Stomach smooth muscle (tissue), 2 donors: ENCODE results near the gene MOCS1.

Experiments
- H3K27ac ChIP-seq: one replicate; pipeline ENCODE4 v1.7.0; 2013; ENCODE audit warnings: mild to moderate bottlenecking, low read length, inconsistent platforms
- H3K27me3 ChIP-seq, 2 donors: one replicate each; pipeline ENCODE4 v1.7.0; 2013; ENCODE audit warnings: low read length in 2 of 2; ENCODE audit not compliant: insufficient read depth in 2 of 2, control insufficient read depth in 1 of 2
- H3K36me3 ChIP-seq, 2 donors: one replicate each; pipeline ENCODE4 v1.7.0; 2013; ENCODE audit warnings: low read length in 2 of 2; ENCODE audit not compliant: control insufficient read depth in 2 of 2, insufficient read depth in 2 of 2
- H3K4me1 ChIP-seq: one replicate; pipeline ENCODE4 v1.7.0; 2013; ENCODE audit warnings: low read length; ENCODE audit not compliant: control insufficient read depth, insufficient read depth
- H3K4me3 ChIP-seq, 2 donors: one replicate each; pipeline ENCODE4 v1.7.0; 2013; ENCODE audit warnings: low read length in 2 of 2
- H3K9ac ChIP-seq, 2 donors: one replicate each; pipeline ENCODE4 v1.7.0; 2013; ENCODE audit warnings: low read length in 2 of 2, mild to moderate bottlenecking in 1 of 2
- H3K9me3 ChIP-seq, 2 donors: one replicate each; pipeline ENCODE4 v1.7.0; 2013; ENCODE audit warnings: low read length in 2 of 2; ENCODE audit not compliant: control insufficient read depth in 2 of 2
- donor health status: healthy.
- donor health status: Pancreatic carcinoma.

Gene MOCS1

DNA sequence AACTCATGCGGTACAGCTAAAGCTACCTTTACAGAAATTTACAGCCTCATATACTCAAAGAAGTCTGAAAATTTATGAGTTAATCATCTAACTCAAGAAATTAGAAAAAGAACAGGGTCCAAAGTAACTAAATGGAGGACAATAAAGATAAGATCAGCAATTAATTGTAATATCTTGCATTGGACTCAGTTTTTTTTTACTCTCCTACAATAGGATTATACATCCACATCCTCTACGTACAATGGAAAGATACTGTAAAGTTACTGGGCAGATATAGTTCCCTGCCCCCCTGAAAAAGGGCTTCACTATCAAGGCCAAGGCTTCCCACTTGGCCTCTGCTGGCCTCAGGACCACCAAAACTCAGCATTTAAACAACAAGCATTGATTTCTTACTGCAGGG lies 31.5 kb upstream of the MOCS1 start:
- Histone ChIP-seq H3K27me3 (no peaks in the 10 kb centered on the region), H3K4me3 (no peak overlapping the region), H3K27ac (no peak overlapping the region), H3K36me3 (no peaks in the 10 kb centered on the region), H3K4me1 (no peaks in the 10 kb centered on the region), H3K9me3 (no peaks in the 10 kb centered on the region), H3K9ac (no peak overlapping the region)

DNA sequence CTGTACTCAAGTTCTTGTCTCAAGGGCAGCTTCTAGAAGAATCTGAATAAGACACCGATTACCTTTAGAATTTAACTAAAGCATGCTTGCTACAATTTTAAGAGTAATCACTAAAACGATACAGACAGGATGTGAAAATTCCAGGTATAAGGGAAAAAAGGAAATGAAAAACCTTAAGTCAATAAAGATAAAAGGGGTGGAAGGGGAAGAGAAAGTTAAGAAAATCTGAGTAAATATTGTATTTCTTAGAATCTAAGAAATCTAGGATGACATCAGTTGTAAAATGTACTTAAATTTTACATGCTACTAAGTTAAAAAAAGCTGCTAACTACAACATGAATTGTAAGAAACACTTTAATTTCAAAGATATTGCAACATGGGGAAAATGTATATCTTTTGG lies 30.3 kb upstream of the MOCS1 start:
- no peak overlapping the region for H3K27ac ChIP-seq
- no peaks in the 10 kb centered on the region for H3K27me3 ChIP-seq
- H3K9me3 ChIP-seq = no peaks in the 10 kb centered on the region
- no peaks in the 10 kb centered on the region for H3K4me1 ChIP-seq
- H3K9ac ChIP-seq = no peak overlapping the region
- no peak overlapping the region for H3K4me3 ChIP-seq
- H3K36me3 ChIP-seq = no peaks in the 10 kb centered on the region

DNA sequence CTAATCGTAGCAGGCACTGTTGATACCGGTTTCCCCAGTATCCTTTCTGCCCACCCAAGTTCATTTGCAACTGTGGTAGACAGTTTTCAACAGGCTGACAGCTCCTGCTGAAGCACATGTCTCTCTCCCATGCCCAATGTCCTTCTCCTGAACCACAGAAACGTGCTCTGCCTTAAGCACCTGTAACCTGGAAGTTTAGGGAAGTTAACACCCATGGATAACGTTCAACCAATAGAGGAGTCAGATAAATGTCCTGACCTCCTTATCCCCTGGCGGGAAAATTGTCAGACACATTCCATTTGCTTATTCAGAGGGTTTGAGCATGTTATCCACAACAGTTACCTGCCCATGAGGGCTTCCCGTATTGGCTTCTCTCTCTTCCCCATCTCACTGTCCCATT lies 29.8 kb upstream of the MOCS1 start:
- no peaks in the 10 kb centered on the region for H3K4me1 ChIP-seq
- no peaks in the 10 kb centered on the region for H3K9me3 ChIP-seq
- H3K9ac ChIP-seq = no peak overlapping the region
- no peak overlapping the region for H3K27ac ChIP-seq
- H3K27me3 ChIP-seq = no peaks in the 10 kb centered on the region
- no peak overlapping the region for H3K4me3 ChIP-seq
- H3K36me3 ChIP-seq = no peaks in the 10 kb centered on the region

DNA sequence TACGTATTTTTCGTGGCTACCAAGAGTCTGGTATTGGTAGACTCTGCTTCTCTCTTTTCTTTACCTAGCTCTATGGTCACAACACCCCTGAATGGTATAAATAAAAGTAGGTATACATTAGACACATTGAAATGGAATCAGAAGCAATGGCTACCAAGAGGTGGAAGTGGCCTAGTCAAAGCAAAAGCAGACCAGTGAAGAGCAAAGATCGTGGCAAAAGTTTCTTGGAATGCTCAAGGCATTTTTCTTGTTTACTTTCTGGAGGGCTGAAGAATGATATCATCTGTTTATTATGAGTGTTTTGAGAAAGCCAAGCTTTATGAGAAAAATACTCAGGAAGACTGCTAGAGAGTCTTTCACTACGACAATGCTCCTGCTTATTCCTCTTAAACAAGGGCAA lies 28.6 kb upstream of the MOCS1 start:
- H3K4me3 ChIP-seq = no peak overlapping the region
- H3K9ac ChIP-seq = no peak overlapping the region
- no peaks in the 10 kb centered on the region for H3K9me3 ChIP-seq
- H3K36me3 ChIP-seq = no peaks in the 10 kb centered on the region
- H3K4me1 ChIP-seq = no peaks in the 10 kb centered on the region
- no peak overlapping the region for H3K27ac ChIP-seq
- H3K27me3 ChIP-seq = no peaks in the 10 kb centered on the region

DNA sequence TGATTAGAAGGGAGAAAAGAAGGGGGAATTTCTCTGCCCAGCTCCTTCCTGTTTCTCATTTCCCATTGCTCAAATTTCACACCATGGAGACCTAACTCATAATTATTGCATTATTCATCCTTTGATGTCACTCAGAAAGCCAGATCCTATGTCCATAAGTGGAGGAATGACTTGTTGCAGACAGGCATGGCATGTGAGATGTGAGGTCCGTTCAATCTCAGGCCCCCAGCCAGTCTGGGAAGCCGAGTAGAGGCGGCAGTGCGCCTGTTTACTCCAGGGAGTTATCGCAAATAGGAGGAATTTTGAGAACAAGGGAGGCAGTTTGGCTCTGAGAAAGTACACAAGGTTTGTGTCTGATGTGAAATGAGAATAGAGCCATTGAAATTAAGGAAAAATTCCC lies 26.9 kb upstream of the MOCS1 start:
- Histone ChIP-seq H3K9me3 (no peaks in the 10 kb centered on the region), H3K27ac (no peak overlapping the region), H3K9ac (no peak overlapping the region), H3K4me1 (no peaks in the 10 kb centered on the region), H3K4me3 (no peak overlapping the region), H3K27me3 (no peaks in the 10 kb centered on the region), H3K36me3 (no peaks in the 10 kb centered on the region)

DNA sequence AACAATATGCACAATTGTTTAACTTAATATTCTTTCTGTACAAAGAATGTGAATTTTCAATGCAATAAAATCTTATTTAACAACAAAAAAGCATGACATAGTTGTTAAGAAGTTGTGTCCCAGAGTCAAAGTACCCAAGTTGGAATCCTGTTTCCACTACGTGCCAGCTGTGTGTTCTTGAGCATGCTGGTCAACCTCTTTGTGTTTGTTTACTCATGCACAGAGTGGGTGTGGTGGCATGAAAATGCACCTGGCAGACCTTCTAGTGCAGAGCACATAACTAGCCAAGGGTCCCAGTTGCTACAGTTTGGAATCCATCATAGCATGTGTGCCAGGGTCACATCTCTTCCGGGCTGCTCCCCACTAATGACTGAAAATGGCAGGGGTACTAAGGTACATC lies 24.7 kb upstream of the MOCS1 start:
- no peak overlapping the region for H3K4me3 ChIP-seq
- H3K36me3 ChIP-seq = no peaks in the 10 kb centered on the region
- no peaks in the 10 kb centered on the region for H3K4me1 ChIP-seq
- H3K27me3 ChIP-seq = no peaks in the 10 kb centered on the region
- H3K9ac ChIP-seq = no peak overlapping the region
- H3K9me3 ChIP-seq = no peaks in the 10 kb centered on the region
- H3K27ac ChIP-seq = no peak overlapping the region

DNA sequence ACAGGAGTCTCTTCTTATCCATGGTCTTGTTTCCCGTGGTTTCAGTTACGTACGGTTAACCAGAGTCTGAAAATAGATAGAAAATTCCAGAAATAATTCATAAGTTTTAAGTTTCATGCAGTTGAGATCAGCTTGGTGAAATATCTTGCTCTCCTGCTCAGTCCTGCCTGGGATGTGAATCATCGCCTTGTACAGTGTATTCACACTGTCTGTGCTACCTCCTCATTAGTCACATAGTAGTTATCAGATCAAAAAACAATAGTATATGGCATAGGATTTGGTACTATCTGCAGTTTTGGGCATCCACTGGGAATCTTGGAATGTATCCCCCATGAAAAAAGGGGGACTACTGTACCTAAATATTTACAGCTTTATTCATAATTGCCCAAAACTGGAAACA lies 22.7 kb upstream of the MOCS1 start:
- Histone ChIP-seq H3K36me3 (no peaks in the 10 kb centered on the region), H3K4me3 (no peak overlapping the region), H3K27me3 (no peaks in the 10 kb centered on the region), H3K27ac (no peak overlapping the region), H3K9me3 (no peaks in the 10 kb centered on the region), H3K4me1 (no peaks in the 10 kb centered on the region), H3K9ac (no peak overlapping the region)

DNA sequence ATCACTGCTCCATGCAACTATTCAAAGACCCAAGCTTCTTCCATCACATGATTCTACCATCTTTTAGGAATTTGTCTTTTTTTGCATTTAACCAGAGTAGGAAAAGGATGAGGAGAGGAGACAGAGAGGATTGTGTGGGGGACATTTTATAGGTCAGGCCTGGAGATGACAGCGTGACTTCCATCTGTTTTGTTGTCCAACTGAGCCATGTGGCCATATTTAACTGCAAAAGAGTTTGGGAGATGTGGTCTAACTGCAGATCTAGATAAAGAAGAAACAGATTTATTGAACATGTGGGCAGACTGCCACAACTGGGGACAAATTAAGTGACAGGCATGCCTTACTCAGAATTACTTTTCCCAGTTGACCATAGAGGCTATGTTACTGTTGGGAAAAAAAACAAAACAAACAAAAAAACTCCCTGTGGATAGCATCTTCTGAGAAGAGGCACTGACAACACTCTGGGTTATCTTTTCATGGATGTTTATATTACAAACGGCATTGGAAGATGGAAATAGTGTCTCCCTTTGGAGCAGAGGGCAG lies 18.9 kb upstream of the MOCS1 start:
- Histone ChIP-seq H3K27me3 (no peaks in the 10 kb centered on the region), H3K4me1 (no peaks in the 10 kb centered on the region), H3K27ac (no peak overlapping the region), H3K9me3 (no peaks in the 10 kb centered on the region), H3K36me3 (no peaks in the 10 kb centered on the region), H3K9ac (no peak overlapping the region), H3K4me3 (no peak overlapping the region)

DNA sequence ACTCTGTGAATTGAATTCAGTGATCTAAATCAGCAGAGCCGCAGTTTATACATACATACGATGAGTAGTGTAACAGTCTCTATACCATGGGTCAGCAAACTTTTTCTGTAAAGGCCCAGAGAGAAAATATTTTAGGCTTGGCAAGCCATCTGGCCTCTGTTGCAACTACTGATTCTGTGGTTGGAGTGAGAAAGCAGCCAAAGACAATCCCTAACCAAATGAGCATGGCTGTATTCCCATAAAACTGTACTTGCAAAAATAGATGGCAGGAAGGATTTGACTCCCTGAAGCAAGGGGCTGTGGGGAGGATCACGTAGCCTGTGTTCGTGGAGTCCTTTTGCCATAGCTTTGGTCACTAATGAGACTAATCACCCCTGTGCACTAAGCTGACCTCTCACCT lies 17.9 kb upstream of the MOCS1 start:
- Histone ChIP-seq H3K9ac (no peak overlapping the region), H3K27me3 (no peaks in the 10 kb centered on the region), H3K4me3 (no peak overlapping the region), H3K4me1 (no peaks in the 10 kb centered on the region), H3K36me3 (no peaks in the 10 kb centered on the region), H3K9me3 (no peaks in the 10 kb centered on the region), H3K27ac (no peak overlapping the region)

DNA sequence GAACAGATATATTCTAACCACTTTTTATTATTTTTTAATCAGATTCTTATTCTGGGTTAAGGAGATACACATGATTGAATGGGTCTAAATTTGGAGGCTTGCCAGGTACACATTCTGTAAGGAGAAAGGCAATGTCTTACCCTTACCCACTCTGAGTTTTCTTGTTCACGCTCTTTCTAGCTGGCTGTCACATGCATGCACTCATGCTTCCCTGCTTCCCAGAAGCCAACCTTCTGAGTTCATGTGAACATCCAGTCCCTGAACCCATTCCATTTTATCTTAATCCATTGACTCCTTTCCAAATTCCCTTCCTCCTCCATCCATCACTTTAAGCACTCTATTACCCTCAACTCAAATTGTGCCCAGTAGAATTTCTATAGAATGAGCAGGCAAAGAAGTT lies 17.5 kb upstream of the MOCS1 start:
- Histone ChIP-seq H3K4me1 (no peaks in the 10 kb centered on the region), H3K27ac (no peak overlapping the region), H3K4me3 (no peak overlapping the region), H3K36me3 (no peaks in the 10 kb centered on the region), H3K27me3 (no peaks in the 10 kb centered on the region), H3K9me3 (no peaks in the 10 kb centered on the region), H3K9ac (no peak overlapping the region)

DNA sequence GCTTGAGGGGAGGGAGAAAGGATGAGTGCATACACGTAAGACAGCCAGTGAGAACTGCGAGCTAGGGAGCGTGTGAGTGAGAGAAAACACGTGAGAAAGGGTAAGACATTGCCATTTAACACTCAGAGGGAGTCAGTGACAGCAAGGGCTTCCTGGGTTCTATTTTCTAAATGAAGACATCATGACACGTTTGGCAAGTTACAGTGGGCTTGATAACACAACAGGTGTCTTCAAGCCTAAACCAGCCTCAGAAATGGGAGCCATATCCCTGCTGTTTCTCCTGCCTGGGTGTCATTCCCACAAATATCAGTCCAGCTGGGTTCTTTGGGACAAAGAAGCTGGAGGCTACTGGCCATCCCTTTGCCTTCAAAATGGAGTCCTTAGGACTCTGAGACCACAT lies 16.9 kb upstream of the MOCS1 start:
- Histone ChIP-seq H3K9me3 (no peaks in the 10 kb centered on the region), H3K4me3 (no peak overlapping the region), H3K27ac (no peak overlapping the region), H3K27me3 (no peaks in the 10 kb centered on the region), H3K36me3 (no peaks in the 10 kb centered on the region), H3K9ac (no peak overlapping the region), H3K4me1 (no peaks in the 10 kb centered on the region)
